ENCODE results near the gene FHIT. TPM values are rescaled to one million over a fixed set of nuclear protein-coding genes. Genes with fewer than 3 reads are reported as not detected.

Gene FHIT
- total and polyA plus RNA-seq, 10 of the 15 experiments (the other 5 are each of a cell fraction or from before 2014, with no cell fraction given), result 4.2 to 14.9 (median 9.4) TPM

DNA sequence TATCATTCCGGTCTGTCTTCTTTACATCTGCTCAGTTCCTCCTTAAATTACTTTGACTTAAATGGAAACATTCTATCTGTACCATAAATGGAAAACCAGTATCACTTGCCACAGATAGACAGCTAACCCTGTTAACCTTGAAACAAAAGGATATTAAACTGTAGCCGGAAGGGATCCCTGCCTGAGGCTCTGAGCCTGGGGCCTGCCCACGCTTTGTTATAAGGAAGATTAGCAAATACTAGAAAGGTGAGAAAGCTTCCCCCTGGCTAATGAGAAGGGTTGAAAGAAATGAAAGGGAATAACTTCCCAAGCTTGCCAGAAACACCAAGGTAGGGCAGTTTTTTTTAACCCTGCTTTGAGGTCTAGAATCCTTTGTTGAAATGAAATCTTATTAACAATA lies 927.6 kb downstream of the FHIT start:
- ChIA-PET CTCF (no interaction called here), RAD21 (ENCODE audit: unreplicated experiment) (no interaction called here), SMC1A (ENCODE audit: uncharacterized antibody, unreplicated experiment) (no interaction called here), POLR2A (no interaction called here)
- no peak overlapping the region for H3K27ac ChIP-seq (ENCODE audit: control insufficient read depth, insufficient read depth)
- H2AFZ ChIP-seq (ENCODE audit: control insufficient read depth, low read depth, low read length), result no peak overlapping the region
- no peaks in the 10 kb centered on the region for H3K4me1 ChIP-seq (ENCODE audit: control insufficient read depth, insufficient read depth, low read length)
- H3K9ac ChIP-seq (ENCODE audit: control insufficient read depth, insufficient read depth, low read length), result no peak overlapping the region
- no peaks in the 10 kb centered on the region for H4K20me1 ChIP-seq (ENCODE audit: control insufficient read depth, insufficient read depth)
- 51% methylated on average over 3 of the region's 3 CpGs for WGBS (ENCODE audit: insufficient coverage, insufficient replicate concordance, low lambda C conversion rate, missing lambda C conversion rate)
- no peaks in the 10 kb centered on the region for H3K79me2 ChIP-seq (ENCODE audit: control insufficient read depth, insufficient read depth, low read length)
- H3K4me2 ChIP-seq (ENCODE audit: control insufficient read depth, insufficient read depth), result no peak overlapping the region
- FAIRE-seq, result no peak
- intact Hi-C loops (cut with micrococcal nuclease; ENCODE audit: unreplicated experiment) (no loop called here), in situ Hi-C loops (cut with MboI) (no loop called here)
- H3K27me3 ChIP-seq (replicated peaks in 1 of 2; ENCODE audit: control insufficient read depth in 2 of 2, insufficient read depth in 2 of 2, low read length in 1 of 2), result no peaks in the 10 kb centered on the region
- no peak overlapping the region for H3K4me3 ChIP-seq
- DNase-seq (ENCODE audit: low read depth, low spot score), result no peak
- no peaks in the 10 kb centered on the region for H3K9me3 ChIP-seq (replicated peaks; ENCODE audit: control insufficient read depth, insufficient read depth, low read length)
- no TSS peak for BruUV-seq (replicated peaks)
- H3K36me3 ChIP-seq (ENCODE audit: control insufficient read depth in 2 of 2, insufficient read depth in 2 of 2, low read length in 1 of 2), result no peaks in the 10 kb centered on the region
- no peak for ATAC-seq
- TF ChIP-seq RBBP5 (conservative IDR thresholded peaks at IDR 0.05), result no peak
- no peak for TF ChIP-seq IRF4 (IDR thresholded peaks at IDR 0.05; ENCODE audit: low read depth, low read length)
- TF ChIP-seq, protein P1, sequence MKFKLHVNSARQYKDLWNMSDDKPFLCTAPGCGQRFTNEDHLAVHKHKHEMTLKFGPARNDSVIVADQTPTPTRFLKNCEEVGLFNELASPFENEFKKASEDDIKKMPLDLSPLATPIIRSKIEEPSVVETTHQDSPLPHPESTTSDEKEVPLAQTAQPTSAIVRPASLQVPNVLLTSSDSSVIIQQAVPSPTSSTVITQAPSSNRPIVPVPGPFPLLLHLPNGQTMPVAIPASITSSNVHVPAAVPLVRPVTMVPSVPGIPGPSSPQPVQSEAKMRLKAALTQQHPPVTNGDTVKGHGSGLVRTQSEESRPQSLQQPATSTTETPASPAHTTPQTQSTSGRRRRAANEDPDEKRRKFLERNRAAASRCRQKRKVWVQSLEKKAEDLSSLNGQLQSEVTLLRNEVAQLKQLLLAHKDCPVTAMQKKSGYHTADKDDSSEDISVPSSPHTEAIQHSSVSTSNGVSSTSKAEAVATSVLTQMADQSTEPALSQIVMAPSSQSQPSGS (IDR thresholded peaks at IDR 0.05; ENCODE audit: low read length), result no peak
- no peak for TF ChIP-seq ZSCAN29 (IDR thresholded peaks at IDR 0.05)
- no peak for TF ChIP-seq CBFB (IDR thresholded peaks at IDR 0.05; ENCODE audit: low read depth)
- TF ChIP-seq ZBED1 (IDR thresholded peaks at IDR 0.05; ENCODE audit: borderline replicate concordance), result no peak
- no peak for TF ChIP-seq EZH2 (IDR thresholded peaks at IDR 0.05; ENCODE audit: borderline replicate concordance, control insufficient read depth, low read depth, low read length)
- TF ChIP-seq NFYA (IDR thresholded peaks at IDR 0.05; ENCODE audit: borderline replicate concordance, low read depth, low read length), result no peak
- TF ChIP-seq NFIC (IDR thresholded peaks at IDR 0.05; ENCODE audit: low read depth, low read length), result no peak
- no peak for TF ChIP-seq RUNX3 (IDR thresholded peaks at IDR 0.05; ENCODE audit: low read length)
- no peak for TF ChIP-seq KLF5 (IDR thresholded peaks at IDR 0.05; ENCODE audit: partially characterized antibody)
- no peak for TF ChIP-seq CEBPB (IDR thresholded peaks at IDR 0.05; ENCODE audit: borderline replicate concordance in 1 of 2, low read depth in 2 of 2, low read length in 2 of 2)
- TF ChIP-seq, protein P2, sequence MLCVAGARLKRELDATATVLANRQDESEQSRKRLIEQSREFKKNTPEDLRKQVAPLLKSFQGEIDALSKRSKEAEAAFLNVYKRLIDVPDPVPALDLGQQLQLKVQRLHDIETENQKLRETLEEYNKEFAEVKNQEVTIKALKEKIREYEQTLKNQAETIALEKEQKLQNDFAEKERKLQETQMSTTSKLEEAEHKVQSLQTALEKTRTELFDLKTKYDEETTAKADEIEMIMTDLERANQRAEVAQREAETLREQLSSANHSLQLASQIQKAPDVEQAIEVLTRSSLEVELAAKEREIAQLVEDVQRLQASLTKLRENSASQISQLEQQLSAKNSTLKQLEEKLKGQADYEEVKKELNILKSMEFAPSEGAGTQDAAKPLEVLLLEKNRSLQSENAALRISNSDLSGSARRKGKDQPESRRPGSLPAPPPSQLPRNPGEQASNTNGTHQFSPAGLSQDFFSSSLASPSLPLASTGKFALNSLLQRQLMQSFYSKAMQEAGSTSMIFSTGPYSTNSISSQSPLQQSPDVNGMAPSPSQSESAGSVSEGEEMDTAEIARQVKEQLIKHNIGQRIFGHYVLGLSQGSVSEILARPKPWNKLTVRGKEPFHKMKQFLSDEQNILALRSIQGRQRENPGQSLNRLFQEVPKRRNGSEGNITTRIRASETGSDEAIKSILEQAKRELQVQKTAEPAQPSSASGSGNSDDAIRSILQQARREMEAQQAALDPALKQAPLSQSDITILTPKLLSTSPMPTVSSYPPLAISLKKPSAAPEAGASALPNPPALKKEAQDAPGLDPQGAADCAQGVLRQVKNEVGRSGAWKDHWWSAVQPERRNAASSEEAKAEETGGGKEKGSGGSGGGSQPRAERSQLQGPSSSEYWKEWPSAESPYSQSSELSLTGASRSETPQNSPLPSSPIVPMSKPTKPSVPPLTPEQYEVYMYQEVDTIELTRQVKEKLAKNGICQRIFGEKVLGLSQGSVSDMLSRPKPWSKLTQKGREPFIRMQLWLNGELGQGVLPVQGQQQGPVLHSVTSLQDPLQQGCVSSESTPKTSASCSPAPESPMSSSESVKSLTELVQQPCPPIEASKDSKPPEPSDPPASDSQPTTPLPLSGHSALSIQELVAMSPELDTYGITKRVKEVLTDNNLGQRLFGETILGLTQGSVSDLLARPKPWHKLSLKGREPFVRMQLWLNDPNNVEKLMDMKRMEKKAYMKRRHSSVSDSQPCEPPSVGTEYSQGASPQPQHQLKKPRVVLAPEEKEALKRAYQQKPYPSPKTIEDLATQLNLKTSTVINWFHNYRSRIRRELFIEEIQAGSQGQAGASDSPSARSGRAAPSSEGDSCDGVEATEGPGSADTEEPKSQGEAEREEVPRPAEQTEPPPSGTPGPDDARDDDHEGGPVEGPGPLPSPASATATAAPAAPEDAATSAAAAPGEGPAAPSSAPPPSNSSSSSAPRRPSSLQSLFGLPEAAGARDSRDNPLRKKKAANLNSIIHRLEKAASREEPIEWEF (IDR thresholded peaks at IDR 0.05; ENCODE audit: insufficient replicate concordance, low read depth, low read length), result no peak
- TF ChIP-seq NFYB (IDR thresholded peaks at IDR 0.05; ENCODE audit: insufficient read depth, low read depth, low read length), result no peak
- no peak for TF ChIP-seq YBX1 (IDR thresholded peaks at IDR 0.05)
- TF ChIP-seq, protein P3, sequence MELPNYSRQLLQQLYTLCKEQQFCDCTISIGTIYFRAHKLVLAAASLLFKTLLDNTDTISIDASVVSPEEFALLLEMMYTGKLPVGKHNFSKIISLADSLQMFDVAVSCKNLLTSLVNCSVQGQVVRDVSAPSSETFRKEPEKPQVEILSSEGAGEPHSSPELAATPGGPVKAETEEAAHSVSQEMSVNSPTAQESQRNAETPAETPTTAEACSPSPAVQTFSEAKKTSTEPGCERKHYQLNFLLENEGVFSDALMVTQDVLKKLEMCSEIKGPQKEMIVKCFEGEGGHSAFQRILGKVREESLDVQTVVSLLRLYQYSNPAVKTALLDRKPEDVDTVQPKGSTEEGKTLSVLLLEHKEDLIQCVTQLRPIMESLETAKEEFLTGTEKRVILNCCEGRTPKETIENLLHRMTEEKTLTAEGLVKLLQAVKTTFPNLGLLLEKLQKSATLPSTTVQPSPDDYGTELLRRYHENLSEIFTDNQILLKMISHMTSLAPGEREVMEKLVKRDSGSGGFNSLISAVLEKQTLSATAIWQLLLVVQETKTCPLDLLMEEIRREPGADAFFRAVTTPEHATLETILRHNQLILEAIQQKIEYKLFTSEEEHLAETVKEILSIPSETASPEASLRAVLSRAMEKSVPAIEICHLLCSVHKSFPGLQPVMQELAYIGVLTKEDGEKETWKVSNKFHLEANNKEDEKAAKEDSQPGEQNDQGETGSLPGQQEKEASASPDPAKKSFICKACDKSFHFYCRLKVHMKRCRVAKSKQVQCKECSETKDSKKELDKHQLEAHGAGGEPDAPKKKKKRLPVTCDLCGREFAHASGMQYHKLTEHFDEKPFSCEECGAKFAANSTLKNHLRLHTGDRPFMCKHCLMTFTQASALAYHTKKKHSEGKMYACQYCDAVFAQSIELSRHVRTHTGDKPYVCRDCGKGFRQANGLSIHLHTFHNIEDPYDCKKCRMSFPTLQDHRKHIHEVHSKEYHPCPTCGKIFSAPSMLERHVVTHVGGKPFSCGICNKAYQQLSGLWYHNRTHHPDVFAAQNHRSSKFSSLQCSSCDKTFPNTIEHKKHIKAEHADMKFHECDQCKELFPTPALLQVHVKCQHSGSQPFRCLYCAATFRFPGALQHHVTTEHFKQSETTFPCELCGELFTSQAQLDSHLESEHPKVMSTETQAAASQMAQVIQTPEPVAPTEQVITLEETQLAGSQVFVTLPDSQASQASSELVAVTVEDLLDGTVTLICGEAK (IDR thresholded peaks at IDR 0.05; ENCODE audit: borderline replicate concordance), result no peak
